KMS-11 (cell line): ENCODE data around the gene PARD3B.

Source experiments
- H2AFZ ChIP-seq: fragments of 200-600 bp; sonication (generic); 2 replicates; pipeline ENCODE4 v1.6.1; 2016; ENCODE audit warnings: antibody characterized with exemption, mixed run types, low read depth
- H3K27ac ChIP-seq: fragments of 200-600 bp; sonication (generic); 2 replicates; pipeline ENCODE4 v1.6.1; 2016; ENCODE audit warnings: mild to moderate bottlenecking, mixed run types
- H3K27me3 ChIP-seq: fragments of 200-600 bp; sonication (generic); 2 replicates; pipeline ENCODE4 v1.6.1; 2017; ENCODE audit warnings: mild to moderate bottlenecking, low read depth, mixed run types, moderate library complexity; ENCODE audit not compliant: insufficient read depth
- H3K36me3 ChIP-seq: fragments of 200-600 bp; sonication (generic); 2 replicates; pipeline ENCODE4 v1.6.1; 2017; ENCODE audit warnings: mild to moderate bottlenecking, mixed run types; ENCODE audit not compliant: insufficient read depth
- H3K4me1 ChIP-seq: fragments of 200-600 bp; sonication (generic); 2 replicates; pipeline ENCODE4 v1.6.1; 2016; ENCODE audit warnings: mild to moderate bottlenecking, low read depth, mixed run types; ENCODE audit not compliant: poor library complexity, severe bottlenecking
- H3K4me2 ChIP-seq: fragments of 200-600 bp; sonication (generic); 2 replicates; pipeline ENCODE4 v1.7.0; 2016; ENCODE audit warnings: mild to moderate bottlenecking, mixed run types
- H3K4me3 ChIP-seq: fragments of 200-600 bp; sonication (generic); IDR thresholded peaks from 2 replicates; pipeline ENCODE4 v1.6.1; 2017; ENCODE audit warnings: low read depth, low read length, mixed read lengths; ENCODE audit not compliant: insufficient read depth
- H3K79me2 ChIP-seq: fragments of 200-600 bp; sonication (generic); 2 replicates; pipeline ENCODE4 v1.6.1; 2016; ENCODE audit warnings: low read depth, mixed run types; ENCODE audit not compliant: insufficient read depth
- H3K9ac ChIP-seq: fragments of 200-600 bp; sonication (generic); 2 replicates; pipeline ENCODE4 v1.6.1; 2016; ENCODE audit warnings: mild to moderate bottlenecking, mixed run types
- H4K20me1 ChIP-seq: fragments of 200-600 bp; sonication (generic); 2 replicates; pipeline ENCODE4 v1.6.1; 2016; ENCODE audit warnings: mild to moderate bottlenecking, mixed run types; ENCODE audit not compliant: insufficient read depth
- CTCF ChIP-seq: fragments of 200-600 bp; sonication (generic); conservative IDR thresholded peaks from 2 replicates; pipeline ENCODE4 v1.6.1; 2017; ENCODE audit warnings: low read depth, mild to moderate bottlenecking, antibody characterized with exemption, low read length, moderate library complexity, mixed read lengths

PARD3B gene

GRCh38 chr2:204670124-204670523 lies 124.8 kb downstream of the PARD3B start:
- no peaks in the 10 kb centered on the region for H4K20me1 ChIP-seq
- H3K27me3 ChIP-seq, result no peaks in the 10 kb centered on the region
- no peak overlapping the region for H2AFZ ChIP-seq
- H3K27ac ChIP-seq, result no peak overlapping the region
- TF ChIP-seq CTCF, result no peak
- H3K9ac ChIP-seq, result no peak overlapping the region
- H3K79me2 ChIP-seq, result no peaks in the 10 kb centered on the region
- no peaks in the 10 kb centered on the region for H3K36me3 ChIP-seq
- no peak overlapping the region for H3K4me3 ChIP-seq
- H3K4me1 ChIP-seq, result no peaks in the 10 kb centered on the region
- H3K4me2 ChIP-seq, result no peak overlapping the region

- H3K4me1 ChIP-seq, result no peaks in the 10 kb centered on the region
- no peak overlapping the region for H3K9ac ChIP-seq
- H4K20me1 ChIP-seq, result no peaks in the 10 kb centered on the region
- H3K79me2 ChIP-seq, result no peaks in the 10 kb centered on the region
- TF ChIP-seq CTCF, result no peak
- H3K4me2 ChIP-seq, result no peak overlapping the region
- H3K27ac ChIP-seq, result no peak overlapping the region
- no peaks in the 10 kb centered on the region for H3K27me3 ChIP-seq
- no peak overlapping the region for H2AFZ ChIP-seq
- no peaks in the 10 kb centered on the region for H3K36me3 ChIP-seq
- H3K4me3 ChIP-seq, result no peak overlapping the region
Observed at GRCh38 chr2:204670756-204671155, 125.5 kb downstream of the PARD3B start.

GRCh38 chr2:204672772-204673171 lies 127.5 kb downstream of the PARD3B start:
- no peak overlapping the region for H3K27ac ChIP-seq

GRCh38 chr2:204673877-204674276 lies 128.6 kb downstream of the PARD3B start:
- Histone ChIP-seq H4K20me1 (no peaks in the 10 kb centered on the region), H3K4me3 (no peak overlapping the region), H3K9ac (no peak overlapping the region), H3K4me2 (no peak overlapping the region), H2AFZ (no peak overlapping the region), H3K4me1 (no peaks in the 10 kb centered on the region), H3K36me3 (no peaks in the 10 kb centered on the region), H3K79me2 (no peaks in the 10 kb centered on the region), H3K27me3 (no peaks in the 10 kb centered on the region), H3K27ac (no peak overlapping the region)
- TF ChIP-seq CTCF, result no peak

More at GRCh38 chr2:204672772-204673171, 127.5 kb downstream of the PARD3B start:
- Histone ChIP-seq H3K27me3 (no peaks in the 10 kb centered on the region), H3K4me2 (no peak overlapping the region), H3K9ac (no peak overlapping the region), H4K20me1 (no peaks in the 10 kb centered on the region), H2AFZ (no peak overlapping the region), H3K4me1 (no peaks in the 10 kb centered on the region), H3K4me3 (no peak overlapping the region), H3K79me2 (no peaks in the 10 kb centered on the region), H3K36me3 (no peaks in the 10 kb centered on the region)
- TF ChIP-seq CTCF, result no peak

GRCh38 chr2:204678031-204678430 lies 132.8 kb downstream of the PARD3B start:
- Histone ChIP-seq H3K9ac (no peak overlapping the region), H4K20me1 (no peaks in the 10 kb centered on the region), H3K36me3 (no peaks in the 10 kb centered on the region), H3K4me1 (no peaks in the 10 kb centered on the region), H3K79me2 (no peaks in the 10 kb centered on the region), H3K4me2 (no peak overlapping the region), H3K27ac (no peak overlapping the region), H3K27me3 (no peaks in the 10 kb centered on the region), H2AFZ (no peak overlapping the region), H3K4me3 (no peak overlapping the region)
- TF ChIP-seq CTCF, result no peak
